PC-3 (cell line): ENCODE data around the gene TSPO. TPM values are rescaled to one million over a fixed set of nuclear protein-coding genes. Genes with fewer than 3 reads are reported as not detected.

Experiments
- ATAC-seq: fragments of 200-7000 bp; cut with Tn5 transposase; 2 replicates; pipeline ENCODE4 v1.9.1; 2020; ENCODE audit warnings: mild to moderate bottlenecking, moderate library complexity
- BruUV-seq: library from RNA; stranded (reverse); fragments of 400-500 nt; replicated peaks from 2 replicates; lab custom pipeline; 2021; lab: Mats Ljungman, UMichigan
- CTCF ChIA-PET: fragments of 300-600 bp; sonication (Branson Sonifier 250); formaldehyde crosslinking; loops from one replicate; lab custom pipeline; 2022; ENCODE audit warnings: antibody characterized with exemption; lab: Charles Lee
- POLR2A ChIA-PET: fragments of 300-600 bp; sonication (Branson Sonifier 250); formaldehyde crosslinking; loops from one replicate; lab custom pipeline; 2022; ENCODE audit warnings: antibody characterized with exemption; ENCODE audit not compliant: unreplicated experiment; lab: Charles Lee
- DNase-seq: peaks from one replicate; pipeline ENCODE4 v3.0.0-alpha.2; 2015
- H2AFZ ChIP-seq: fragments of 300-600 bp; sonication (generic); 2 replicates; pipeline ENCODE4 v1.6.0; 2016; ENCODE audit warnings: antibody characterized with exemption, low read length
- H3F3A ChIP-seq: fragments of 300-600 bp; sonication (generic); one replicate; pipeline ENCODE4 v1.6.0; 2017; ENCODE audit warnings: antibody characterized with exemption, low read length, control low read depth, mild to moderate bottlenecking; ENCODE audit not compliant: unreplicated experiment
- H3K27ac ChIP-seq: fragments of 300-600 bp; sonication (generic); 2 replicates; pipeline ENCODE4 v1.5.1; 2016; ENCODE audit warnings: mild to moderate bottlenecking, low read length
- H3K27me3 ChIP-seq: fragments of 300-600 bp; sonication (generic); 2 replicates; pipeline ENCODE4 v1.6.1; 2016; ENCODE audit warnings: low read length, mixed read lengths
- H3K36me3 ChIP-seq: fragments of 300-600 bp; sonication (generic); 2 replicates; pipeline ENCODE4 v1.6.1; 2016; ENCODE audit warnings: low read depth, mixed run types, low read length, mixed read lengths
- H3K4me1 ChIP-seq: fragments of 300-600 bp; sonication (generic); 2 replicates; pipeline ENCODE4 v1.5.1; 2016; ENCODE audit warnings: low read length; ENCODE audit not compliant: insufficient read depth
- H3K4me2 ChIP-seq: fragments of 300-600 bp; sonication (generic); 2 replicates; pipeline ENCODE4 v1.6.0; 2016; ENCODE audit warnings: low read length
- H3K4me3 ChIP-seq: fragments of 300-600 bp; sonication (generic); 2 replicates; pipeline ENCODE4 v1.5.1; 2016; ENCODE audit warnings: mild to moderate bottlenecking, low read length, mixed read lengths
- H3K79me2 ChIP-seq: fragments of 300-600 bp; sonication (generic); 2 replicates; pipeline ENCODE4 v1.6.1; 2017; ENCODE audit warnings: low read length, mixed read lengths
- H3K9ac ChIP-seq: fragments of 300-600 bp; sonication (generic); 2 replicates; pipeline ENCODE4 v1.6.0; 2016; ENCODE audit warnings: mild to moderate bottlenecking, low read length
- H3K9me2 ChIP-seq: fragments of 300-600 bp; sonication (generic); replicated peaks from 2 replicates; pipeline ENCODE4 v1.6.1; 2016; ENCODE audit warnings: mixed run types, low read length, mixed read lengths
- H3K9me3 ChIP-seq: fragments of 300-600 bp; sonication (generic); 2 replicates; pipeline ENCODE4 v1.6.1; 2016; ENCODE audit warnings: low read length, mixed read lengths
- H4K20me1 ChIP-seq: fragments of 300-600 bp; sonication (generic); 2 replicates; pipeline ENCODE4 v1.6.1; 2016; ENCODE audit warnings: low read length, mixed read lengths
- EZH2 ChIP-seq: fragments of 300-600 bp; sonication (generic); IDR thresholded peaks from one replicate; pipeline ENCODE4 v1.6.1; 2017; ENCODE audit warnings: antibody characterized with exemption, mild to moderate bottlenecking, low read length; ENCODE audit not compliant: unreplicated experiment
- EZH2phosphoT487 ChIP-seq: fragments of 300-600 bp; sonication (generic); IDR thresholded peaks from 2 replicates; pipeline ENCODE4 v1.6.1; 2018; ENCODE audit warnings: mild to moderate bottlenecking, antibody characterized with exemption, low read length, borderline replicate concordance
- intact Hi-C: fragments of 100-400 bp; cut with micrococcal nuclease; formaldehyde crosslinking; loops from 2 replicates; pipeline ENCODE4 v1.9.0; 2023
- total RNA-seq: library from RNA; depleted of rRNA; stranded (reverse); fragments of >200 nt; gene quantifications from 2 replicates; pipeline ENCODE4 v1.2.3, GENCODE V29; 2014
- TF ChIP-seq, protein P1 (sequence below): fragments of 300-600 bp; sonication (generic); conservative IDR thresholded peaks from 2 replicates; pipeline ENCODE4 v1.5.1; 2017; ENCODE audit warnings: antibody characterized with exemption, low read depth, mild to moderate bottlenecking, low read length

The TSPO gene
- total RNA-seq, 1 experiment from 2014 or later, result 349 TPM

DNA sequence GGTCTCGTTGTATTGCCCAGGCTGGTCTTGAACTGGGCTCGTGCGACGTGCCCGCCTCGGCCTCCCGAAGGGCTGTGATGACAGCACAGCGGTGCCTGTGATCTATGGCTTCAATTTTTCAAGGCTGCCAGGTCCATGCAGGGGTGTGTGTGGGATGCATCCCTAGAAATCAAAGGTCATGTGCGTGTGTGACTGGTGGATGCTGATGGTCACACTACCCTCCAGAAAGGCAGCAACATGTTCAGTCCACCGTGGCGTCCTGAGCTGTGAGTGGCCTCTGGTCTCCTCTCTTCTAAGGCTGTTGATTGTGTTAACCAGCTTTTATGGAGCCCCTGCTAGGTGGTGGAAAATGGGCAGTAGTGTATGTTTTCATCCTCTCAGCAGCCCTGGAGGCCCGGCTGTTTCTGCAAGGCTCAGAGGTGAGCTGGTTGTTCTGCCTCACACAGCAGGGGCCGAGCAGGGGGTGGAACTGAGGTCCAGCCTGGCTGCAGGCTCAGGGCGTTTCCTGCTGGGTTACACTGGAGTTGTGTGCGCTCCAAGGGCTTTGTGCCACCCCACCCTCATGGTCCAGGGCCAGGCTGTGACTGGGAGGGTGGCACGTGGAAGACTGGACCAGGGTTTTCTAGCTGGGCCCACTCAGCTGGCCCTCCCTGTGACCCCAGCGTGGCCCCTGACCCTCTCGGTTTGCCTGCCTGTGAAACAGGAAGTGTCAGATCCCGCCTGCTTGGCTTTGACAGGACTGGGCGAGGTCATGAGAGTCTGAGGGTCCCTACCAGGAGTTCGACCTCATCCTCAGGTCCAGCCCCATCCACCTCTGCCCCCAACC is 33.1 kb upstream of the TSPO start:
- ChIA-PET CTCF (no interaction called here), POLR2A (no interaction called here)
- Histone ChIP-seq H2AFZ (no peak overlapping the region), H3K9ac (no peak overlapping the region), H3K27ac (no peak overlapping the region), H3F3A (no peaks in the 10 kb centered on the region), H3K27me3 (no peaks in the 10 kb centered on the region), H3K79me2 (peaks cover 11% of the 10 kb centered on the region; the same call in 1 of the 2 replicates), H4K20me1 (no peaks in the 10 kb centered on the region), H3K36me3 (no peaks in the 10 kb centered on the region), H3K9me2 (no peaks in the 10 kb centered on the region), H3K4me2 (no peak overlapping the region), H3K4me3 (no peak overlapping the region), H3K4me1 (peaks cover 18% of the 10 kb centered on the region; the same call in 1 of the 2 replicates), H3K9me3 (no peaks in the 10 kb centered on the region)
- BruUV-seq, result no TSS peak
- no peak for DNase-seq
- intact Hi-C loops, result no loop called here
- ATAC-seq, result no peak
- TF ChIP-seq EZH2 (no peak), EZH2phosphoT487 (no peak)
- TF ChIP-seq, protein P1, sequence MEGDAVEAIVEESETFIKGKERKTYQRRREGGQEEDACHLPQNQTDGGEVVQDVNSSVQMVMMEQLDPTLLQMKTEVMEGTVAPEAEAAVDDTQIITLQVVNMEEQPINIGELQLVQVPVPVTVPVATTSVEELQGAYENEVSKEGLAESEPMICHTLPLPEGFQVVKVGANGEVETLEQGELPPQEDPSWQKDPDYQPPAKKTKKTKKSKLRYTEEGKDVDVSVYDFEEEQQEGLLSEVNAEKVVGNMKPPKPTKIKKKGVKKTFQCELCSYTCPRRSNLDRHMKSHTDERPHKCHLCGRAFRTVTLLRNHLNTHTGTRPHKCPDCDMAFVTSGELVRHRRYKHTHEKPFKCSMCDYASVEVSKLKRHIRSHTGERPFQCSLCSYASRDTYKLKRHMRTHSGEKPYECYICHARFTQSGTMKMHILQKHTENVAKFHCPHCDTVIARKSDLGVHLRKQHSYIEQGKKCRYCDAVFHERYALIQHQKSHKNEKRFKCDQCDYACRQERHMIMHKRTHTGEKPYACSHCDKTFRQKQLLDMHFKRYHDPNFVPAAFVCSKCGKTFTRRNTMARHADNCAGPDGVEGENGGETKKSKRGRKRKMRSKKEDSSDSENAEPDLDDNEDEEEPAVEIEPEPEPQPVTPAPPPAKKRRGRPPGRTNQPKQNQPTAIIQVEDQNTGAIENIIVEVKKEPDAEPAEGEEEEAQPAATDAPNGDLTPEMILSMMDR, result no peak

- no peak overlapping the region for H3K27ac ChIP-seq
- no peak overlapping the region for H3K4me2 ChIP-seq
- no peaks in the 10 kb centered on the region for H3K36me3 ChIP-seq
- H3K4me3 ChIP-seq, result no peak overlapping the region
- H3K9me3 ChIP-seq, result no peaks in the 10 kb centered on the region
- no TSS peak for BruUV-seq
- 0 out of 2 replicates have a peak, but pooled peaks cover 5% of the 10 kb centered on the region for H3K79me2 ChIP-seq
- H3K9me2 ChIP-seq, result no peaks in the 10 kb centered on the region
- H3F3A ChIP-seq, result no peaks in the 10 kb centered on the region
- H3K4me1 ChIP-seq, result peaks cover 12% of the 10 kb centered on the region; the same call in 1 of the 2 replicates
- CTCF ChIA-PET, result no interaction called here
- POLR2A ChIA-PET, result no interaction called here
- ATAC-seq (no peak), DNase-seq (no peak)
- intact Hi-C loops, result no loop called here
- no peak overlapping the region for H3K9ac ChIP-seq
- no peak overlapping the region for H2AFZ ChIP-seq
- H4K20me1 ChIP-seq, result no peaks in the 10 kb centered on the region
- H3K27me3 ChIP-seq, result no peaks in the 10 kb centered on the region
- TF ChIP-seq EZH2, result no peak
- TF ChIP-seq EZH2phosphoT487, result no peak
- TF ChIP-seq, protein P1, result no peak
These were observed 32.4 kb upstream of the TSPO start for GRCh38 chr22:43118953-43119458.
